Testis (tissue), 2 donors: Measurements from ENCODE around the gene DDAH1.

Experiments used
- CTCF ChIP-seq, 3 experiments: fragments of 450-650 bp in 2 of 3; fragments of 200-600 bp in 1 of 3; sonication (generic) in 1 of 3; IDR thresholded peaks; one replicate each; pipeline ENCODE4 v1.5.1; 2016 to 2019; ENCODE audit warnings: antibody characterized with exemption in 3 of 3, mild to moderate bottlenecking in 2 of 3, moderate library complexity in 1 of 3
- POLR2A ChIP-seq: fragments of 450-650 bp; IDR thresholded peaks from one replicate; pipeline ENCODE4 v1.6.1; 2017; ENCODE audit warnings: antibody characterized with exemption, mild to moderate bottlenecking, moderate library complexity

GRCh38 chr1:85320371-85321131 is 144.4 kb downstream of the DDAH1 start:
- TF ChIP-seq CTCF (IDR thresholded peaks at IDR 0.05) (no peak), POLR2A (no peak)
